Calu3 (cell line): ENCODE measurements around the gene EEPD1. TPM values are rescaled to one million over a fixed set of nuclear protein-coding genes. Genes with fewer than 3 reads are reported as not detected.

Experiments used
- BruUV-seq: library from RNA; stranded (reverse); fragments of 400-500 nt; replicated peaks from 2 replicates; lab custom pipeline; 2021; lab: Mats Ljungman, UMichigan
- CTCF ChIA-PET: fragments of 300-600 bp; sonication (Branson Sonifier 250); formaldehyde crosslinking; loops from one replicate; lab custom pipeline; 2022; ENCODE audit warnings: antibody characterized with exemption; lab: Charles Lee
- DNase-seq: peaks from one replicate; pipeline ENCODE4 v3.0.0; 2022
- H3K27ac Mint-ChIP-seq: one replicate; pipeline ENCODE4 v1.8.0; 2022; ENCODE audit warnings: mixed read lengths; ENCODE audit not compliant: unreplicated experiment
- H3K27me3 Mint-ChIP-seq: one replicate; pipeline ENCODE4 v1.8.0; 2022; ENCODE audit warnings: mixed read lengths; ENCODE audit not compliant: unreplicated experiment
- H3K36me3 Mint-ChIP-seq: one replicate; pipeline ENCODE4 v1.8.0; 2022; ENCODE audit warnings: mild to moderate bottlenecking, moderate library complexity, mixed read lengths; ENCODE audit not compliant: insufficient read depth, unreplicated experiment
- H3K4me1 Mint-ChIP-seq: one replicate; pipeline ENCODE4 v1.8.0; 2022; ENCODE audit warnings: mild to moderate bottlenecking, low read depth, mixed read lengths; ENCODE audit not compliant: unreplicated experiment
- H3K4me3 Mint-ChIP-seq: one replicate; pipeline ENCODE4 v1.8.0; 2022; ENCODE audit warnings: mild to moderate bottlenecking, low read depth, moderate library complexity, mixed read lengths; ENCODE audit not compliant: unreplicated experiment
- H3K9me3 Mint-ChIP-seq: one replicate; pipeline ENCODE4 v1.8.0; 2022; ENCODE audit warnings: low read depth, mixed read lengths; ENCODE audit not compliant: unreplicated experiment
- CTCF ChIP-seq: fragments of 200-600 bp; IDR thresholded peaks from one replicate; pipeline ENCODE4 v1.8.0; 2022; ENCODE audit warnings: antibody characterized with exemption; ENCODE audit not compliant: unreplicated experiment
- intact Hi-C: fragments of 100-400 bp; cut with micrococcal nuclease; formaldehyde crosslinking; loops from one replicate; pipeline ENCODE4 v1.10.0; 2022; ENCODE audit not compliant: unreplicated experiment
- total RNA-seq: library from RNA; stranded (reverse); gene quantifications from 2 replicates; pipeline ENCODE4 v1.2.3, GENCODE V29; 2022

EEPD1 gene
- total RNA-seq, 1 experiment from 2014 or later: 48.8 TPM

- no peaks in the 10 kb centered on the region for H3K27me3 Mint-ChIP-seq
- no peak for DNase-seq
- no peaks in the 10 kb centered on the region for H3K9me3 Mint-ChIP-seq
- H3K4me3 Mint-ChIP-seq: no peak overlapping the region
- BruUV-seq: no TSS peak
- intact Hi-C loops: no loop called here
- H3K36me3 Mint-ChIP-seq: peaks cover 5% of the 10 kb centered on the region
- peaks cover 18% of the 10 kb centered on the region for H3K4me1 Mint-ChIP-seq
- TF ChIP-seq CTCF: no peak
- H3K27ac Mint-ChIP-seq: no peak overlapping the region
- CTCF ChIA-PET: no interaction called here
Measured at GRCh38 chr7:36310897-36311296, 157.8 kb downstream of the EEPD1 start.

- peaks cover 5% of the 10 kb centered on the region for H3K36me3 Mint-ChIP-seq
- H3K4me1 Mint-ChIP-seq: peaks cover 20% of the 10 kb centered on the region
- DNase-seq: no peak
- H3K4me3 Mint-ChIP-seq: no peak overlapping the region
- no peak for TF ChIP-seq CTCF
- CTCF ChIA-PET: interaction anchor here (0.7 kb wide), 1 partner anchor 139 kb away, joined by 5 read pairs; no protein-coding TSS in a partner anchor
- no TSS peak for BruUV-seq
- H3K27me3 Mint-ChIP-seq: no peaks in the 10 kb centered on the region
- intact Hi-C loops: no loop called here
- no peak overlapping the region for H3K27ac Mint-ChIP-seq
- H3K9me3 Mint-ChIP-seq: no peaks in the 10 kb centered on the region
Measured at GRCh38 chr7:36311539-36311938, 158.5 kb downstream of the EEPD1 start.

GRCh38 chr7:36312064-36312914 lies 159.2 kb downstream of the EEPD1 start:
- peaks cover 5% of the 10 kb centered on the region for H3K36me3 Mint-ChIP-seq
- CTCF ChIA-PET: interaction anchor here (0.6 to 1.4 kb wide), 7 partner anchors 9 to 401 kb away, joined by 3 to 5 read pairs (median 3); no protein-coding TSS in a partner anchor
- intact Hi-C loops: loop anchor here (1.0 kb wide), 1 partner anchor 889 kb away; no protein-coding TSS in a partner anchor
- no TSS peak for BruUV-seq
- peak overlapping the region; percentile 7 for H3K27ac Mint-ChIP-seq
- peak; percentile 94 for TF ChIP-seq CTCF
- H3K4me1 Mint-ChIP-seq: peaks cover 20% of the 10 kb centered on the region
- H3K27me3 Mint-ChIP-seq: no peaks in the 10 kb centered on the region
- no peaks in the 10 kb centered on the region for H3K9me3 Mint-ChIP-seq
- no peak overlapping the region for H3K4me3 Mint-ChIP-seq
- peak; percentile 87 for DNase-seq

GRCh38 chr7:36312915-36313334 lies 159.9 kb downstream of the EEPD1 start:
- H3K27ac Mint-ChIP-seq: peak overlapping the region; percentile 7
- H3K36me3 Mint-ChIP-seq: peaks cover 5% of the 10 kb centered on the region
- CTCF ChIA-PET: interaction anchor here (0.6 to 1.4 kb wide), 6 partner anchors 10 to 402 kb away, joined by 3 to 5 read pairs (median 3); no protein-coding TSS in a partner anchor
- H3K27me3 Mint-ChIP-seq: no peaks in the 10 kb centered on the region
- peaks cover 20% of the 10 kb centered on the region for H3K4me1 Mint-ChIP-seq
- peak; percentile 63 for TF ChIP-seq CTCF
- intact Hi-C loops: loop anchor here (1.0 kb wide), 1 partner anchor 888 kb away; no protein-coding TSS in a partner anchor
- H3K9me3 Mint-ChIP-seq: no peaks in the 10 kb centered on the region
- BruUV-seq: no TSS peak
- H3K4me3 Mint-ChIP-seq: no peak overlapping the region
- DNase-seq: no peak
